A549 (cell line): ENCODE data around the gene CACNA1C.

Experiments
- EP300 ChIP-seq, 2 experiments: fragments of >200 bp; sonication (Bioruptor Twin); formaldehyde crosslinking; IDR thresholded peaks; 2 replicates in 1 of 2; 3 replicates in 1 of 2; pipeline ENCODE4 v1.6.1; 2016 to 2017
- JUN ChIP-seq, 2 experiments: fragments of >200 bp; sonication (Bioruptor Twin); formaldehyde crosslinking; IDR thresholded peaks; 2 replicates in 1 of 2; 3 replicates in 1 of 2; pipeline ENCODE4 v1.6.1; 2016 to 2017
- MAFK ChIP-seq: fragments of 450-650 bp; IDR thresholded peaks from 2 replicates; pipeline ENCODE4 v1.6.1; 2014; ENCODE audit not compliant: partially characterized antibody
- RFX5 ChIP-seq: fragments of 450-650 bp; IDR thresholded peaks from 2 replicates; pipeline ENCODE4 v1.7.1; 2014; ENCODE audit warnings: antibody characterized with exemption, mild to moderate bottlenecking, moderate library complexity

GRCh38 chr12:2634471-2634870 is 581.7 kb downstream of the CACNA1C start:
- TF ChIP-seq EP300 (IDR thresholded peaks at IDR 0.05), result no peak
- TF ChIP-seq RFX5, result no peak
- TF ChIP-seq JUN (IDR thresholded peaks at IDR 0.05), result no peak
- TF ChIP-seq MAFK, result no peak
